Measurements from ENCODE around the gene SMAP2.

DNA sequence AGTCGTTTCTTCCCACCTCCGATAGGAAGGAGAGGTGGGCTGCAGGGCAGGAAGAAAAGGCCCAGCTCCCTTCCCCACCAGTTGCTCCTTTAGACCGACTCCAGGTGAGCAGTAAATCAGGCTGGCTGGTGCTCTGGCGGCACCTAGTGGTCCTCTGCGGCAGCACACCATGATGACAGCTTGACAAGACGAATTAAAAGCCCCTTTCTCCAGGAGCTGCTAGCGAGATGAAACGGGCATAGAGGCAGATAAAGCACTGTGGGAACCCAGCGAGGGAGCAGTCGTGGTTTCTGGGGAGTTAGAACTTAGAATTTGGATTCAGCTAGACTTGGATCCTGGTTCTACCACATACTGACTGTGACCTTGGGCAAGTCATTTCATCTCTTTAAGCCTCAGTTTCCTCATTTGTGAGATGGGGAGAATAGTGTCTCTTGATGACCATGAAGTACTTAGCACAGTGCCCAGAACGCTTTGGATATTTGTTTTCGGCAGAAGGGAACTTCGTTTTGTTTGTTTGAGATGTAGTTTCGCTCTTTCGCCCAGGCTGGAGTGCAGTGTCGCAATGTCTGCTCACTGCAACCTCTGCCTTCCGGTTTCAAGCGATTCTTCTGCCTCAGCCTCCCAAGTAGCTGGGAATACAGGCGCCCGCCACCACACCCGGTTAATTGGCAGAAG is 34.6 kb upstream of the SMAP2 start:
- TF ChIP-seq EP300 (IDR thresholded peaks at IDR 0.05; ENCODE audit: borderline replicate concordance) (no peak), TAF1 (IDR thresholded peaks at IDR 0.05; ENCODE audit: low read depth) (no peak), EGR1 (IDR thresholded peaks at IDR 0.05) (no peak), RAD21 (IDR thresholded peaks at IDR 0.05; ENCODE audit: low read depth) (peak; percentile 100), YY1 (IDR thresholded peaks at IDR 0.05; ENCODE audit: low read depth) (no peak), TEAD4 (IDR thresholded peaks at IDR 0.05) (no peak)

Measured in Ishikawa (cell line).